ENCODE results near the gene METTL23.
"Not testable (repeated sequence)": the region's sequence is repeated elsewhere in the genome, so short reads cannot be mapped to it uniquely, and the experiment has no call there.

Gene METTL23

DNA sequence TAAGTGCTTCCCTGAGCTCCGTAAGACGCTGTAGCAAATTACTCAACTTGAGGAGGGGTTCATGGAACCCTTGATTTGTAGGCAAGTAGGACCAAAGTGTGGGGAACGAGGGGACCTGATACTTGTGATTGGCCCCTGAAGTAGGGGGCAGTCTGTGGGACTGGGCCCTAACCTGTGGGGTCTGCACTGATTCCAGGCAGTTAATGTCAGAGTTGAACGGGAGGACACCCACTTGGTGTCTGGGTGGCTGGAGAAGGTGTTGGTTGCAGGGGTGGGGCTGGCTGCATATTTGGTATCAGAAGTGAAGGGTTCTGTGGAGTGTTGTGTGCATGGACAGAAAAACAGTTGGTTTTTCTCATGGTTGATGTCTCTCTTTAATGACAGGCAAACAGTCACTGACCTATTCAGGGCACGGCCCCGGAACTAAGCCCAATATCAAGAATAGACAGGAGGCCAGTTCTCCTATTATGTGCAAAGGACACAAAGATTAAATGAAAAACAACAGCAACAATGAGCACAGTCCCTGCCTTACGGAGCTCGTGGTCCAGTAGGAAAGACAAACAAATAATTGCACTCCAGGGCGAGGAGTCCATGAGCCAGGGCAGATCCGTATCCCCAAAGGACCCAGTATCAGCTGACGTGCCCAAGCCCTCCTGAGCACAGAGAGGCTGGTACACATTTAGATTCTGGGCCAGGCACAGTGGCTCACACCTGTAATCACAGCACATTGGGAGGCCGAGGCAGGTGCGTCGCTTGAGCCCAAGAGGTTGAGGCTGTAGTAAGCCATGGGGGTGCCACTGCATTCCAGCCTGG is 35.1 kb upstream of the METTL23 start:
- intact Hi-C loops (cut with DNase I), result no loop called here
- DNase-seq, result peak in 1 of 10 donors; percentile 39

DNA sequence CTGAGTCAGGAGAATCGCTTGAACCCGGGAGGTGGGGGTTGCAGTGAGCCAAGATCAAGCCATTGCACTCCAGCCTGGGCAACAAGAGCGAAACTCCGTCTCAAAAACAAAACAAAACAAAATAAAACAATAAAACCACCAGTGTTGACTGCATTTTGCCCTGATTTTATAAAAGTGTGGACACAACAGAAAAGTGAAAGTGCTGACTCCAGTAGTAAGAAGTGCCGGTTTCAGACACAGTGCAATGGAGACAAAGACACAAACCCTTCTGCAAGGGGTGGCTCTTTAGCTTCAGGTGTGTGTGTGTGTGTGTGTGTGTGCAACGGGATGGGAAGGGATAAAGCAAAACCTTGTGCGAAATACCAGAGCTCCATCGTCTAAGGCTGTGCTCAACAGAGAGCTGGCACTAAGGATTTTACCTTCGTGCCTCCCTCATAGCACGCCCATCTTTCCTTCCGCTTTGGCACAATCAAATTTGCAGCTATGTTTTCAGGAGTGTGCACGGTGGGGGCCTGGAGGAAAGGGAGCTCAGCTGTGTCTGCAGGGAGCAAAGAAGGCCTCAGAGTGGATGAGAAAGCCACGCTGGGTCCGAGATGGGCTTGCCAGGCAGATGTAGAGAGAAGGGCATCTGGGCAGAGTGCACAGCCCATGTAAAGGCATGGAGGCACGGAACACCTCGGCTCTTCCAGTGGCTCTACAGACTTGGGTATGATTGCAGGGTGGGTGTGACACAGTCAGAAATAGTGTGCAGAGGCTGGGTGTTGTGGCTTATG is 31.4 kb upstream of the METTL23 start:
- intact Hi-C loops (cut with DNase I), result no loop called here
- DNase-seq, result no peak

DNA sequence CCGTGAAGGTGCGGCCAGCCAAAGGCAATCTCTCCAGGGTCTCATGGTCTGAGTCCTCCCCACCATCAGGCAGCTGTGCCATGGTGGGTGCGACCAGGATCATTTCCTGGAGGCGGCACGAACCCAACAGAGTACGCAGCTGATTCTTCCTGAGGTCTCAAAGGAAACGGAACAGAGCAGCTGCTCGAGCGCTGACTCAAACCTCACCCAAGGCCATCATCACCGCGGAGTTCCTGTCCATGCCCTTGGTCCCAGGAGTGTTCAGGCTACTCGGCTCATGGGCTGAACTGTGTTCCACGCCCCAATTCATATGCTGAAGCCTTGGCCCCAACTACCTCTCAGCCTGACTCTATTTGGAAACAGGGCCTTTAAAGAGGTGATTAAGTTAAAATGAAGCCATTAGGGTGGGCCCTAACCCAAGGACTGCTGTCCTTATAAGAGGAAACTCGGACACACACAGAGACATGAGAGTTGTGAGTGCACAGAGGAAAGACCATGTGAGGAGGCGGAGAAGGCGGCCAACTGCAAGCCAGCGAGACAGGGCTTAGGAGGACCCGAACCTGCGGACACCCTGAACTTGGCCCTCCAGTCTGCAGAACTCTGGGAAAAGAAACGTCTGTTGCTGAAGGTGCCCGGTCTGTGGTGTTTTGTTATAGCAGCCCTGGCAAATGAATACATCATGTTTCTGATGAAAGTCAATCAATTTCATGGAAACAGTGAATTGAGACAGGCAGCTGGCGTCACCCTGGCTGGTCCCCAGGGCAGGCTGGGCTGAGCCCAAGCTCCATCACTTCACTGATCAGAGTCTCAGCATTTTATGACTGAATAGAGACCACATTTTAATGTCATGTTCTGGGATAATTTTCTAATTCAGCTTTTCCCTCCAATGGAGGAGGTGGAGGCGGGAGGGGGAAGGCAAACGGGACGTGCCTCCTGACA is 29.6 kb upstream of the METTL23 start:
- intact Hi-C loops (cut with DNase I), result no loop called here
- DNase-seq, result no peak

DNA sequence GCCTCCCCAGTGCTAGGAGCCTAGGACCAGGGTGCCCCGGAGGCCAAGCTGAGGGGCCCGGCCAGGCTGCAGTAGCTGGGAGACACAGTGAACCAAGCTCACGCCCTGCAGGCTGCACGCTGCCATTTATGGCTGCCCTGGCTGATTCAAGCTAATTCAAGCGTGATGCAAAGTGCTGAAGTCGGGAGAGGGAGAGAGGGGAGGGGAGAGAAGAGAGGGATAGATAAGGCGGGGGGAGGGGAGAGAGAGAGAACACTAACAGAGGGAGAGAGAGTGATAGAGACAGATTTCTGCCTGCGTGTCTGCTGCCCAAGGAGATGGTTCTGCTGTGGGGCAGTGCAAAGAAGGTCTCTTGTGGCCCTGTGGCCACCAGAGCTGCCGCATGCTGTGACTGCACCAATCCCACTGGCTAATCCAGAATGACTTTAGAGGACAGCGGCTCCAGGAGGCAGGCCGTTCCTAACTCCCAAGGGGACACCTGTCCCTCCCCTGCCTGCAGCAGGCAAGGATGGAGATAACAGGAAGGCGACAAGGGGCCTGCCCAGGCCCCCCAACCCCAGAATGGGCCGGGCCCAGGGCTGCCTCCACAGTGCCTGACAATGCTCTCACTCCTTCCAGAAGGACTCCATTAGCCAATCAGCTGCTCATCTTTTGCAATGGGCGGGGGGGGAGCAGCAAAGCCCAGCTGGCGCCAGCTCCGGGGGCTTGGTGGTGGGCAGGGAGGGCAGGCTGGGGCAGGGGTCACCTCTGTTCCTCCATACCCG is 28.8 kb upstream of the METTL23 start:
- DNase-seq, result no peak
- intact Hi-C loops (cut with DNase I), result no loop called here

DNA sequence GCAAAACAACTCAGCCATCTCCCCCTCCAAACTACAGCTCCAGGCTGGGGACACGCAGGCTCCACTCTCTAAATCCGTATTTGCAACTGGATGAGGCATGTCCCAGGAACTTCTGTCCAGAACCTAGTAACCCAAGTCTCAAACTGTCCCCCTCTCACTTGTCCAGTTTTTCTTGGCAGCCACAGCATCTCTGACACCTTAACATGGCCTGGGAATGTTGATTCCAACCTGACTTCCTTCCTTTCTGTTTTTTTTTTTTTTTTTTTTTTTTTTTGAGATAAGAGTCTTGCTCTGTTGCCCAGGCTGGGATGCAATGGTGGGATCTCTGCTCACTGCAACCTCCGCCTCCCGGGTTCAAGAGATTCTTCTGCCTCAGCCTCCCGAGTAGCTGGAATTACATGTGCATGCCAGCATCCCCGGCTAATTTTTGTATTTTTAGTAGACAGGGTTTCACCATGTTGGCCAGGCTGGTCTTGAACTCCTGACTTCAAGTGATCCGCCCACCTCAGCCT is 28.1 kb upstream of the METTL23 start:
- DNase-seq; intact Hi-C loops (cut with DNase I): not testable (repeated sequence)

DNA sequence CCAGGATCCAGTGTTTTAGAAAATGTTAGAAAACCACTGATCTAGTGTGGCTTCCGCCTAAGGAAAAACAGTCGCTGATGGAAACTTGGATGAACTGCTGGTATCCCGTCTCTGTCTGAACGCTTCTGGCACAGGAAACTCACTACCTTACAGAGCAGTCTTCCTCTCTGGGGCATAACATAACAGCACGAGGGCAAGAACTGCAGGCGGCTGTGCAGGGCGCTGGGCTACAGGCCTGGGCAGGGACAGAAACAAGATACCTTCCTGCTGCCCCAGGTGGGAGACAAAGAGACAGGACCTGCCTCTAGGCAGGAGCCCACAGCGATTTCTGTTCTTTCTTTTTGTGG is 26.4 kb upstream of the METTL23 start:
- DNase-seq, result no peak
- intact Hi-C loops (cut with DNase I), result no loop called here

DNA sequence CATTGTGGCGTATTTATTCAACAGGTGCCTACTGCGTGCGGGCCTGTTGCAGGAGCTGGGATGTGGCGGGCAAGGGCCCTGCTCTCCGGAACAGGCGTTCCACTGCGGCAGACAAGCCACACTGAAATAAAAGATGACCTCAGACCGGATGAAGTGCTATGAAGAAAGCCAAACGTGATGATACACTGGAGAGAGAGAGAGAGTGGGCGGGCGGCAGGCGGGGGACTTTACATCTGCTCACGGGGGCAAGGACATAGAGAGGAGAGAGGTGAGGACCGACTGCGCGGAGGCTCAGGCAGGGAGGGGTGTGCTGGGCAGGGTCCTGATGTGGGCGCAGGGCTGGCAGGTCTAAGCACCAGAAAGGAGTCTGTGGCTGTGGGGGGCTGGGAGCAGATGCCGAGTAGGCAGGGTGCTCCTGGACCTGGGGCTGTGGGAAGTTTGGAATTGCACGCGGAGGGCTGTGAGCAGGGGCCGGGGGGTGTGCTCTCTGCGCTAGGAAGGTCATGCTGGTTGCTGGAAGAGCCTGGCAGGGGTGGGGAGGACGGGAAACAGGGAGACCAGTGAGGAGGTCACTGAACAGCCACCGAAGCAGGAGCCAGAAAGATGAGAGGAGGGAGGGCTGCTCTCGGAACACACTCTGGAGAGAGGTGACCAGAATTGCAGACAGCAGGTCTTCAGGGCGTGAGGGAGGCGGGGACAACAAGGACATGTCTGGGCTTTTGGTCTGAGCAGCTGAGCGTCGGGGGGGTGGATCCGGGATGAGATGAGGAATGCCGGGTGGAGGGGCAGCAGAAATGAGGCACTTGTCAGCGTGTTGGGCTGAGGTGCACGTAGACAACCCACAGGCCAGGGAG is 25.8 kb upstream of the METTL23 start:
- DNase-seq, result peak in 1 of 10 donors; percentile 74

DNA sequence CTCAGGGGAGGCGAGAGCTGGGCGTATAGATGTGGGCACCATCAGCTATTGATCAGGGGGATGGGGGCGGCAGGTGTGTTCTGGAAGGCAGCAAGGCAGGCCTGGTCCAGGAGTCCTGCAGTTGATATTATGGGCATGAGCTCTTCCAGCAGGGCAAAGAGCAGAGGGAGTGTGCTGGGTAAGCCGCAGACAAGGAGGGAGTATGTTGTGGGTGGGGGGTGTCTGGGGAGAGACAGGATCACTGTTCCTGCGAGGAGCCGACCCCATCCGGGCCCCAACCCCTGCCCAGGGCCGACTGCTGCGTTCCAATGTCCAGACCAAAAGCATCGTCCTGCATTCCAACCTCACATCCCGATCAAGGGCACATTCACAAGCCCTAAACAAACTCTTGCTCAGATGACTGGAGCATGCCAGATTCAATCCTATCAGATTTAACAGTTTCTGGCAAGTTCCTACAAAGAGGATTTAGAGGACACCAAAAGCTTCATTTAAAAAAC is 25.1 kb upstream of the METTL23 start:
- intact Hi-C loops (cut with DNase I), result no loop called here
- no peak for DNase-seq

More for the DNA sequence above, 25.8 kb upstream of the METTL23 start:
- intact Hi-C loops (cut with DNase I), result no loop called here

DNA sequence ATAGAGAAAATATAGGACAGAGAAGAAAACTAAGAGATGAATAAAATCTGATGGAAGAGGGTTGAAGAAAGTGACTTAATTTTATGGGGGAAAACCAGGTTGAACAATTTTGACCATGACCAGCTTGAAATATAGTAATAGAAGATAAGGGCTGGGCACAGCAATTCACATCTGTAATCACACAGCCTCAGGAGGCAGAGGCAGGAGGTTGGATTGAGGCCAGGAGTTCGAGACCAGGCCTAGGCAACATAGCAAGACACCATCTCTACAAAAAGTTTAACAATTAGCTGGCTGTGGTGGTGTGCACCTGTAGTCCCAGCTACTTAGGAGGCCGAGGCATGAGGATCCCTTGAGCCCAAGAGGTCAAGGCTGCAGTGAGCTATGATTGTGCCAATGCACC is 24.6 kb upstream of the METTL23 start:
- DNase-seq, result no peak
- intact Hi-C loops (cut with DNase I), result no loop called here

DNA sequence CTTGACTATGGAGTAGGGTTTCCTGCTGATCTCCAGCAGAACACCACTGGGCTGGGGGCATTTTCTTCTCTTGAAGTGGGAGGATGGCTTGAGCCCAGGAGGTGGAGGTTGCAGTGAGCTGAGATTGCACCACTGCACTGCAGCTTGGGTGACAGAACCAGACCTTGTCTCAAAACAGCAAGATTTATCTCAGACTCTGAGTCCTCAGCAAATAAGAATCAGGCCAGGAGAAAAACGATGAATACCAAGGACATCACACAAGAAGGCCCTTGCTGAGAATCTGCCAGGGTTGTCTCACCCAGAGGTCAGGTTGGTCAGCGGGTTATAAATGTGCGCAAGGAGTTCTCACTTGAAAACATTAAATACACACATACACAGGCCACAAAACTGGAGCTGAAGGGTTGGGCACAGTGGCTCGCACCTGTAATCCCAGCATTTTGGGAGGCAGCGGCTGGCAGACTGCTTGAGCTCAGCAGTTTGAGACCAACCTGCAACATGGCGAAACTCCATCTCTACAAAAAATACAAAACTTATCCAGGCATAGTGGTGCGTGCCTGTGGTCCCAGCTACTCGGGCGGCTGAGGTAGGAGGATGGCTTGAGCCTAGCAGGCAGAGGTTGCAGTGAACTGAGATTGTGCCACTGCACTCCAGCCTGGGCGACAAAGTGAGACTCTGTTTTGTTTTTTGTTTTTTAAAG is 23.6 kb upstream of the METTL23 start:
- intact Hi-C loops (cut with DNase I), result no loop called here
- DNase-seq, result no peak

DNA sequence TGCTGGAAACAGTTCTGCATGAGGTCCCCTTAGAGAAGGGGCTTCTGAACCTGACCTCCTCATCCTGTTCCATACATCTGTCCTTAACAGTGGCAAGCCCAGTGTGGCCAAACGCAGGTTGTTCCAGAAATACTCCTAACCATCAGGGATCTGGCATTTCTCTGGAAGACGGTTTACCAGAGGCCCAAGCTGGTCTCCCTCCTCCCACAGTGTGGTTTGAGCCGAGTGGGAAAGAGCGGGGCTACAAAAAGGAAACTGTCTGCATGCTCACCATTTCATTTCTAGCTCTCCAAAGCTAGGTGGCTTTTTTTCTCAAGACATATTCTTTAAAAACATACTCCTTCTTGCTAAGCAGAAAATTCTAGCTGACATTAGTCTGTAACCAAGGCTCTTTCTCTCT is 21.8 kb upstream of the METTL23 start:
- intact Hi-C loops (cut with DNase I), result no loop called here
- DNase-seq, result no peak

DNA sequence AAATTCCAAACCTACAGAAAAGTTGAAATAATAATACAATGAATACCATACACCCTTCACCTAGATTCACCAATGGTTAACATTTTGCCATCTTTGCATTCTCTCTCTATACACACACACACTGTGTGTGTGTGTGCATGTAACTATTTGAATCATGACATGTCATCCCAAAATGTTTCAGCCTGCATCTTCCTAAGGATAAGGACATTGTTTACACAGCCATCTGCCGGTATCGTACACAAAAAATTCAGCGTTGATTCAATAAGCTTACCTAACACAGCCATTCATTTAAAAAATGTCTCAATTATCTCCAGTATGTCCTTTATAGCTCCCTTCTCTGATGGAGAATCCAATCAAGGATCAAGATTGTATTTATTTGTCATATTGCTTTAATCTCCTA is 19.8 kb upstream of the METTL23 start:
- no peak for DNase-seq
- intact Hi-C loops (cut with DNase I), result no loop called here

DNA sequence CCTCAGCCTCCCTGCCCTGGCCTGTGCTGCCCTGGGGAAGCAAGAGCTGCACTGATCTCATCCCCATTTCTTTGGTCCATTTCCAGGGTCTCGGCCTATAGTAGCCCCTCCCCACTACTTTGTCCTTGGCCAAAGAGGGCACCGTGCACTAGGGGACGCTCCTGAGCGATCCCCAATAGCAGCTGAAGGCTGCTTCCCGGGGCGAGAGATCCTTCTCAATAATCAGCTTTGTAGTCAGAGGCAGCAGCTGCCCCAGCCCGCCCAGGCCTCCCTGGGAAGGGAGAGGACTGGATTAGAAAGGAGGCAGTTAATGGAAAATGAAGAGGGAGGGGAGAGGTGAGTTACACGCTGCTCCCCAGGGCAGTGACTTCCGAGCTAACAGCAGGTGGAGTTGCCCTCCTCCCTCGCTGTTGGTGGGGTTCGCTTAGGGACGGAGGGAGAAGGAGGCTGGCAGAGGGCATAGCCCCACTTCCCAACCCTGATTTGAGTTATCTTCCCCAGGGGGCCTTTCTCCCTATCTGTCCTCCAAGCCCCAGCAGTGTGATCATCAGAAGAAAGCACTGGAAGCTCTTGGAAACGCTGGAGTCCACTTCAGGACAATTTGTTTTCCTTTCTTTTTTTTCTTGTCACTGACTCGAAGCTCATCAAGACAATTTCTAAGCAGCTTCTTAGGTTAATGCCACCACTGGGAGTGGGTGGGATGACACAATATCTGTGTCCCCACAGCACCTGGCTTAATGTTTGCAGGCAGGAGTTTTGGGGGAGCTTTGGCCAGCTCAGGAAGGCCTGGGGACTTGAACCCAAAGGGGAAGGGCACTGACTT is 18.4 kb upstream of the METTL23 start:
- peak in 7 of 10 donors; percentile 56 to 94 (median 63) for DNase-seq
- intact Hi-C loops (cut with DNase I), result no loop called here

DNA sequence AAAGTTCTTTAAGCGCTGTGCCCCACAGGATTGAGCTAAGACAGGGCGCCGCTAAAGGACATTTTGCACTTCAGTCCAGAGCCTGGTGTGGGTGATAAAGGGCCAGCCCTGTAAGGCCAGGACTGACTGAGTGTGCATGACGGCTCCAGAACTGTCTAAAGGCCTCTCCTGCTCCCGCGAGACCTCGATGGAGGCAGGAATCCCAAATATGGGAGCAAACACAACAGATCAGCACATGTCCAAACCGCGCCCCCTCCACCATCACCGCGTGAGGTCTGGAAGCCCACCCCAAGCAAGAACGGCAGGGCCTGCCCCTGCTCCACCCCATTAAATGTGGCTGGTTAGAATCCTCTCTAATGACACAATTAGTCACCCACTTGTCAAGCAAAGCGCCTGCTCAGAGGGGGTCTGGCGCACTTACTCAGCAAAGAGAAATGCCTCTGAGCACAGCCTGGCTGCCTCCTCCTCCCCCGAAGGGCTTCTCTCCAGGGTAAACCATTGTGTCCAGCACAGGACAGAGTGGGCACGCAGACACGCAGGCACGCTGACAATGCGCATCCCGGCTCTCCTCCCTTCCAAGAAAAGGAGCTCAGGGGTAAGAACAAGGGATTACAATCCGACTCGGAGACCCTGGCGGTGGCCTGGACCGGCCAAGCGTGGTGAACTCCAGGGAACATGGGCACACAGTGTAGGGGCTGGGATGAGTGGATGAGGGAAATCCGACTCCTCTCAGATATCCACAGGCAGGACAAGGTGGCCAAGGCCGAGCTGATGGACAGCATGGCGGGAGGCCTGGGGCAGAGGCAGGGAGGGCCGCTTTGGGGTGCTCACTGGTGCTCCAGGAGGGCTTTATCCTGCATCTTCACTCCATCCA is 17.3 kb upstream of the METTL23 start:
- intact Hi-C loops (cut with DNase I), result no loop called here

DNA sequence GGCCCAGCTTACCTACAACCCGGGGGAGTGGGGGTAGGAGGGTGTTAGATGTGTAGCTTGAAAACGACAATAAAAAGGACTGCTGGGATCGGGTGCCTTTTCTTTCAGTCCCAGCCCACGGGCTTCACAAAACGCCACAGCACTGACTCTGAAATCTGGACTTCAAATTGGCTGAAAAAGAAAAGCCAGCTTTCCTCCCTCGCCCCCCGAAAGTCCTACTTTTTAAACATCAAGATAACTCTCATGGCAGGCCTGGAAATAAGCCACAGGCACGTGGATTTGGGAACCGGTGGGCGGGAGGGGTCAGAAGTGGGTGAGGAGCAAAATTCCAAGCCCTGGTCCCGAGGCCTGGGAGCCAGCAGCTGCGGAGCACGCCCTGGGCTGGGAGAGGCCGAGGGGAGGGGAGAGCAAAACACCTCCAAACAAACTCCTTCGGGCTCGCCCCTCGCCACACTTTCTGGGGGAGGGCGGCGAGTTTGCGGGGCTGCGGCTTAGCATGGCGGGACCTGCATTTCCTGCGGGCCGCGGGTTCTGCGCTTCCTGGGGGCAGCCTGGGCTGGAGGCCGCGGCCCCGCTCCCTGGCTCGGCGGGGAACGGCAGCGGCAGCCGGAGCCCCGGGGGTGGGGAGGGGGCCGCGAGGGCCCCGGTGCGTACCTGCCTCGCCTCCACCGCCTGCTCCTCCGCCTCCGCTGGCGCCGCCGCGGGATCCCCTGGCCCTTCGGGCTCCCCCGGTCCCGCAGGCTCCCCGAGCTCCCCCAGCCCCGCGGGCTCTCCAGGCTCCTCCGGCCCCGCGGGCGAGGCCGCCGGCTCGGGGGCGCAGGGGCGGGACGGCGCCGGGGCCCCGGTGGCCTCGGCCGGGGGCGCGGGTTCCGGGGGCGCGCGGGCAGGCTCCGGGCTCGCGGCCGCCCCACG is 16.4 kb upstream of the METTL23 start:
- intact Hi-C loops (cut with DNase I), result loop anchor here (10.0 kb wide), 1 partner anchor 155 kb away; no protein-coding TSS in a partner anchor
- DNase-seq, result peak in 2 of 10 donors; percentile 62 to 78

More for the DNA sequence above, 17.3 kb upstream of the METTL23 start:
- peak in 2 of 10 donors; percentile 39 to 91 for DNase-seq

Measured in posterior cingulate gyrus (tissue), 11 donors.